ENCODE data around the gene GFY. TPM values are rescaled to one million over a fixed set of nuclear protein-coding genes. Genes with fewer than 3 reads are reported as not detected.
A peak's percentile ranks its signal among the peaks of the same experiment; 100 is the strongest.

The GFY gene
- total and polyA plus RNA-seq, 10 of the 15 experiments (the other 5 are each of a cell fraction or from before 2014, with no cell fraction given): 0.05 TPM; not detected in 9

GRCh38 chr19:49451430-49452181 lies 26.4 kb downstream of the GFY start, which contains the start of gene PIH1D1 (continued):
- TF ChIP-seq SUZ12 (IDR thresholded peaks at IDR 0.05; ENCODE audit: unreplicated experiment) (no peak), PAX8 (IDR thresholded peaks at IDR 0.05) (no peak), CBX5 (IDR thresholded peaks at IDR 0.05; ENCODE audit: low read depth) (no peak), CREB1 (IDR thresholded peaks at IDR 0.05; ENCODE audit: low read depth) (peak; percentile 60), RELB (IDR thresholded peaks at IDR 0.05; ENCODE audit: low read depth) (peak; percentile 50; the same call in 1 of the 2 replicates), EED (IDR thresholded peaks at IDR 0.05; ENCODE audit: low read depth) (peak; percentile 20; the same call in 1 of the 2 replicates), IKZF2 (IDR thresholded peaks at IDR 0.05) (peak in 1 of 2 experiments; percentile 20; a peak in 1 of 4 replicates), ZNF384 (IDR thresholded peaks at IDR 0.05; ENCODE audit: borderline replicate concordance, low read depth, low read length) (no peak), ZNF217 (IDR thresholded peaks at IDR 0.05) (no peak), ZNF207 (IDR thresholded peaks at IDR 0.05; ENCODE audit: borderline replicate concordance) (peak; percentile 41; the same call in 1 of the 2 replicates), HDAC2 (IDR thresholded peaks at IDR 0.05) (no peak), NFIC (IDR thresholded peaks at IDR 0.05; ENCODE audit: low read depth, low read length) (no peak), MTA3 (IDR thresholded peaks at IDR 0.05; ENCODE audit: borderline replicate concordance, low read length) (no peak), EGR1 (IDR thresholded peaks at IDR 0.05; ENCODE audit: borderline replicate concordance in 1 of 2, low read depth in 2 of 2, low read length in 2 of 2) (no peak), KLF5 (IDR thresholded peaks at IDR 0.05; ENCODE audit: partially characterized antibody) (no peak), RBBP5 (conservative IDR thresholded peaks at IDR 0.05) (no peak), TCF12 (IDR thresholded peaks at IDR 0.05; ENCODE audit: low read depth, low read length) (no peak), IRF5 (IDR thresholded peaks at IDR 0.05; ENCODE audit: borderline replicate concordance) (peak; percentile 60), ZBTB40 (IDR thresholded peaks at IDR 0.05; ENCODE audit: borderline replicate concordance) (peak; percentile 96), PBX3 (IDR thresholded peaks at IDR 0.05; ENCODE audit: insufficient replicate concordance, low read depth, low read length) (peak; percentile 92), ZBED1 (IDR thresholded peaks at IDR 0.05; ENCODE audit: borderline replicate concordance) (no peak; the same call in 1 of the 2 replicates)

All from GM12878 (cell line).